ENCODE results near the gene HRH2.

HRH2 gene

GRCh38 chr5:175627739-175628138 is 30.1 kb upstream of the HRH2 start:
- Histone ChIP-seq H3K27me3 (ENCODE audit: control insufficient read depth, low read length) (no peaks in the 10 kb centered on the region), H3K4me2 (ENCODE audit: low read length) (no peak overlapping the region), H3K4me1 (ENCODE audit: control insufficient read depth, low read length) (no peaks in the 10 kb centered on the region), H3K9me2 (replicated peaks; ENCODE audit: control insufficient read depth, low read length) (no peaks in the 10 kb centered on the region), H3K36me3 (ENCODE audit: control insufficient read depth, low read length) (no peaks in the 10 kb centered on the region), H3K27ac (ENCODE audit: low read depth, low read length) (no peak overlapping the region), H3K9me3 (ENCODE audit: control insufficient read depth, insufficient read depth, low read length) (no peaks in the 10 kb centered on the region; the same call in 1 of the 2 replicates), H3K4me3 (ENCODE audit: low read length) (no peak overlapping the region), H3F3A (ENCODE audit: control insufficient read depth, insufficient read depth) (no peaks in the 10 kb centered on the region), H4K20me1 (ENCODE audit: control insufficient read depth, insufficient read depth, low read depth, low read length) (no peaks in the 10 kb centered on the region), H3K79me2 (ENCODE audit: control insufficient read depth, low read length) (no peaks in the 10 kb centered on the region)
- TF ChIP-seq, protein P1, sequence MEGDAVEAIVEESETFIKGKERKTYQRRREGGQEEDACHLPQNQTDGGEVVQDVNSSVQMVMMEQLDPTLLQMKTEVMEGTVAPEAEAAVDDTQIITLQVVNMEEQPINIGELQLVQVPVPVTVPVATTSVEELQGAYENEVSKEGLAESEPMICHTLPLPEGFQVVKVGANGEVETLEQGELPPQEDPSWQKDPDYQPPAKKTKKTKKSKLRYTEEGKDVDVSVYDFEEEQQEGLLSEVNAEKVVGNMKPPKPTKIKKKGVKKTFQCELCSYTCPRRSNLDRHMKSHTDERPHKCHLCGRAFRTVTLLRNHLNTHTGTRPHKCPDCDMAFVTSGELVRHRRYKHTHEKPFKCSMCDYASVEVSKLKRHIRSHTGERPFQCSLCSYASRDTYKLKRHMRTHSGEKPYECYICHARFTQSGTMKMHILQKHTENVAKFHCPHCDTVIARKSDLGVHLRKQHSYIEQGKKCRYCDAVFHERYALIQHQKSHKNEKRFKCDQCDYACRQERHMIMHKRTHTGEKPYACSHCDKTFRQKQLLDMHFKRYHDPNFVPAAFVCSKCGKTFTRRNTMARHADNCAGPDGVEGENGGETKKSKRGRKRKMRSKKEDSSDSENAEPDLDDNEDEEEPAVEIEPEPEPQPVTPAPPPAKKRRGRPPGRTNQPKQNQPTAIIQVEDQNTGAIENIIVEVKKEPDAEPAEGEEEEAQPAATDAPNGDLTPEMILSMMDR (IDR thresholded peaks at IDR 0.05; ENCODE audit: low read depth, low read length, poor library complexity, severe bottlenecking) = no peak
- TF ChIP-seq EZH2phosphoT487 (IDR thresholded peaks at IDR 0.05; ENCODE audit: borderline replicate concordance, low read length) = no peak

- H3K27me3 ChIP-seq (ENCODE audit: control insufficient read depth, low read length) = no peaks in the 10 kb centered on the region
- no peak for TF ChIP-seq EZH2phosphoT487 (IDR thresholded peaks at IDR 0.05; ENCODE audit: borderline replicate concordance, low read length)
- TF ChIP-seq, protein P1 (IDR thresholded peaks at IDR 0.05; ENCODE audit: low read depth, low read length, poor library complexity, severe bottlenecking) = no peak
- H3K79me2 ChIP-seq (ENCODE audit: control insufficient read depth, low read length) = no peaks in the 10 kb centered on the region
- H4K20me1 ChIP-seq (ENCODE audit: control insufficient read depth, insufficient read depth, low read depth, low read length) = no peaks in the 10 kb centered on the region
- no peak overlapping the region for H3K4me3 ChIP-seq (ENCODE audit: low read length)
- H3K9me3 ChIP-seq (ENCODE audit: control insufficient read depth, insufficient read depth, low read length) = no peaks in the 10 kb centered on the region; the same call in 1 of the 2 replicates
- H3K9me2 ChIP-seq (replicated peaks; ENCODE audit: control insufficient read depth, low read length) = no peaks in the 10 kb centered on the region
- H3K4me2 ChIP-seq (ENCODE audit: low read length) = no peak overlapping the region
- no peaks in the 10 kb centered on the region for H3K36me3 ChIP-seq (ENCODE audit: control insufficient read depth, low read length)
- no peaks in the 10 kb centered on the region for H3F3A ChIP-seq (ENCODE audit: control insufficient read depth, insufficient read depth)
- no peak overlapping the region for H3K27ac ChIP-seq (ENCODE audit: low read depth, low read length)
- H3K4me1 ChIP-seq (ENCODE audit: control insufficient read depth, low read length) = no peaks in the 10 kb centered on the region
Observed at GRCh38 chr5:175628668-175629067, 29.2 kb upstream of the HRH2 start.

DNA sequence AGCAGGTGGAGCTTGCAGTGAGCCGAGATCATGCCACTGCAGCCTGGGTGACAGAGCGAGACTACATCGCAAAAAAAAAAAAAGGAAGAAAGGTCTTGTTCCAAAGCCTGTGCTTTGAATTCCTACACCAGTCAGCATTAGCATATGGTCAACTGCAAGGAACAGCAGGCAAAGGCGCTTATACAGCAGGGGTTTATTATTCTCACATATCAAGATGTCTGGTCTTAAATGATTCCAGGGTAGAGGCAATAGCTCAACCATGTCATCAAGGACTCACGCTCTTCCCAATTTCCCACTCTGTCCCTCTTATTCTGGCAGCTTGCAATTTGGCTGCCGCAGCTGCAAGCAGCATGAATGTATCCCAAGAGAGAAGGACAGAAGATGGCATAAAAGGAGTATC is 28.6 kb upstream of the HRH2 start:
- H3K27ac ChIP-seq (ENCODE audit: low read depth, low read length) = no peak overlapping the region
- H3K27me3 ChIP-seq (ENCODE audit: control insufficient read depth, low read length) = no peaks in the 10 kb centered on the region
- H3K36me3 ChIP-seq (ENCODE audit: control insufficient read depth, low read length) = no peaks in the 10 kb centered on the region
- H4K20me1 ChIP-seq (ENCODE audit: control insufficient read depth, insufficient read depth, low read depth, low read length) = no peaks in the 10 kb centered on the region
- H3K9me2 ChIP-seq (replicated peaks; ENCODE audit: control insufficient read depth, low read length) = no peaks in the 10 kb centered on the region
- H3K9me3 ChIP-seq (ENCODE audit: control insufficient read depth, insufficient read depth, low read length) = no peaks in the 10 kb centered on the region; the same call in 1 of the 2 replicates
- no peaks in the 10 kb centered on the region for H3K79me2 ChIP-seq (ENCODE audit: control insufficient read depth, low read length)
- H3F3A ChIP-seq (ENCODE audit: control insufficient read depth, insufficient read depth) = no peaks in the 10 kb centered on the region
- H3K4me3 ChIP-seq (ENCODE audit: low read length) = no peak overlapping the region
- no peaks in the 10 kb centered on the region for H3K4me1 ChIP-seq (ENCODE audit: control insufficient read depth, low read length)
- TF ChIP-seq, protein P1 (IDR thresholded peaks at IDR 0.05; ENCODE audit: low read depth, low read length, poor library complexity, severe bottlenecking) = no peak
- no peak for TF ChIP-seq EZH2phosphoT487 (IDR thresholded peaks at IDR 0.05; ENCODE audit: borderline replicate concordance, low read length)
- H3K4me2 ChIP-seq (ENCODE audit: low read length) = no peak overlapping the region
